ENCODE data around the gene ACADSB.
A peak's percentile ranks its signal among the peaks of the same experiment; 100 is the strongest.

Gene ACADSB
- total RNA-seq = 9.7 to 39.6 (median 23.0) reads per million in 18 experiments

- DNase-seq = peak; percentile 97 to 98
Observed at GRCh38 chr10:123008355-123009104, at the start of gene ACADSB, which contains the start of gene IKZF5. Gene ACADSB, plus strand, starts transcription at chr10:123009006. Its CDS starts 24 bp downstream, at chr10:123009030. Gene IKZF5, minus strand, starts transcription at chr10:123008795. Its CDS starts 10,170 bp downstream, at chr10:122998625.

GRCh38 chr10:122962405-122962804 is 46.4 kb upstream of the ACADSB start:
- DNase-seq = peak in 1 of 2 donors; percentile 18

DNA sequence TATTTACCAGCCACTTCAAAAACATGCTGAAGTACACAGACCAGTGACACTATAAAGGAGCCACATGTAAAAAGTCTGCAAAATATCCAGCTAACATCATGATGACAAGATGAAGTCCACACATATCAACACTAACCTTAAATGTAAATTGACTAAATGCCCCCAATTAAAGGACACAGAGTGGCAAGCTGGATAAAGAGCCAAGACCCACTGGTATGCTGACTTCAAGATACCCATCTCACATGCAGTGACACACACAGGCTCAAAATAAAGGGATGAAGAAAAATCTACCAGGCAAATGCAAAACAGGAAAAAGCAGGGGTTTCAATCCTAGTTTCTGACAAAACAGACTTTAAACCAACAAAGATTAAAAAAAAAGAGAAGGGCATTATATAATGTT is 41.9 kb upstream of the ACADSB start:
- DNase-seq = no peak

DNA sequence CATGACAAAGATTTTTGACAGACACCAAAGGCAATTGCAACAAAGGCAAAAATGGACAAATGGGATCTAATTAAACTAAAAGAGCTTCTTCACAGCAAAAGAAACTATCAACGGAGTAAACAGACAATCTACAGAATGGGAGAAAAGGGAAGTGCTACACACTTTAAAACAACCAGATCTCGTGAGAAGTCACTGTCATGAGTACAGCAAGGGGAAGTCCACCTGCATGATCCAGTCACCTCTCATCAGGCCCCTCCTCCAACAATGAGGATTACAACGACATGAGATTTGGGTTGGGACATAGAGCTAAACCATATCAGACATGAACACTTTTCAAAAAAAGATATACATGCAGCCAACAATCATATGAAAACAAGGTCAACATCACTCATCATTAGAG is 40.1 kb upstream of the ACADSB start:
- DNase-seq = no peak

DNA sequence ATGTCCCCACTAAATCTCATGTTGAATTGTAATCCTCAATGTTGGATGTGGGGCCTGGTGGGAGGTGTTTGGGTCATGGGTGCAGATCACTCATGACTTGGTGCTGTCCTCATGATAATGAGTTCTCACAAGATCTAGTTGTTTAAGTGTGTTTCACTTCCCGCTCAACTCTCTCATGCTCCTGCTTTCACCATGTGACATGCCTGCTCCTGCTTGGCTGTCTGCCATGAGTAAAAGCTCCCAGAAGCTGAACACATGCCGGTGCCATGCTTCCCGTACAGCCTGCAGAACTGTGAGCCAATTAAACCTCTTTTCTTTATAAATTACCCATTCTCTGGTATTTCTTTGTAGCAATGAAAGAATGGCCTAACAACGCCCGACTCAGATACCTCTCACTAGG is 34.8 kb upstream of the ACADSB start:
- peak; percentile 36 to 64 for DNase-seq

DNA sequence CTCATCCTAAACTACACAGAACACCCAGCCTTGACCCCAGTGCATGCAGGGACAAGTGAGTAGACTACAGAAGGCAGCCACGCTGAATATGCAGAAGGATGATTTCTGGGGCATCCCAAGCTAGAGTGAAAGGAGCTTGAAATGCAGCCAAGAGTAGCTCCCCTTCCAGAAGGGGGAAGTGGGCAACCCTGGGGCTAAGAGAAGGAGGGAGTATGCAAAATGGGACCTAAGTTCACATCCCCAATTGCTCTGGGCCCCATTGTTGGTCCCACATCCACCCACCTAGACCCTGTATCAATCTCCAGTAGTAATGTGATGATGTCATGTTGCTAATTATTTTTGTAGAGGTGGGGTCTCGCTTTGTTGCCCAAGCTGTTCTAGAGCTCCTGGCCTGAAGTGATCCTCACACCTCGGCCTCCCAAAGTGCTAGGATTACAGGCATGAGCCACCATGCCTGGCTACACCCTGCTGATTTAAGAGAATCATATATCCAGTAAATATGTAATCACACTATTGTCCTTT is 34.2 kb upstream of the ACADSB start:
- no peak for DNase-seq

DNA sequence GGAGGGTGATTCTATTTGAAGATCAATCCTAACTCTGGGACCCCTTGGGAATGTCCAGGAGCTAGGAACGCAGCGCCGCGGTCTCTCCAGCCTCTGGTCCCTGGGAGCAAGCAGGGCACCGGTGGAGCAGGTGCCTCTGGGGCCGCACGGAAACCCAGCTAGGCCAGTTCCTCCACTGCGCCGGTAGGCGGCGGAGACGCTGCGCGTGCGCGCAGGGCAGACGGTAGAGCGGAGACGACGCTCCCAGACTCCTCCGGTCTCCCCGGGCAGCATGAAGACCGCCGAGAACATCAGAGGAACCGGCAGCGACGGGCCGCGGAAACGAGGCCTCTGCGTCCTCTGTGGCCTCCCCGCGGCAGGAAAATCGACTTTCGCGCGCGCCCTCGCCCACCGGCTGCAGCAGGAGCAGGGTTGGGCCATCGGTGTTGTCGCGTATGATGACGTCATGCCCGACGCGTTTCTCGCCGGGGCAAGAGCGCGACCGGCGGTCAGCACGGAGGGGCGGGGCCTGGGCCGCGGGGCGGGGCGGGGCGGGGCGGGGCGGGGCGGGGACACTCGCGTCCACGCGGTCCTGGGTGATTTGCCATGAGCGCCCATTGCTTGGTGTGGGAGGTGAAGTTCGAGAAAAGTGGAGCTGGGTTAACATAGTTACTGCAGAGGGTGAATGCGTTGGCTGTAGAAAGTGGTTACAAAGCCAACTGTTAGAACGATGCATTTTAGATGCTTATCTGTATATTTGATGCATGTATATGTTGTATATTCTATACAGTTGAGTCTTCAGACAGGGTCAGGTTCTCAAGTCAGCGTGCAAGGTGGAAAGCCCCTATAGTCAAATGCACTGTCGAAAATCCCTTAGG is 28.4 kb upstream of the ACADSB start, which contains the start of gene PSTK:
TSS of gene PSTK (plus strand) at position 193 of the 857 bp plus-strand sequence. CDS start at position 272, 79 bp downstream.
- DNase-seq = peak; percentile 88 to 95

- DNase-seq = peak; percentile 14 to 35
Observed at GRCh38 chr10:122981066-122981464, 27.7 kb upstream of the ACADSB start.

GRCh38 chr10:122983898-122984297 is 24.9 kb upstream of the ACADSB start:
- DNase-seq = no peak

DNA sequence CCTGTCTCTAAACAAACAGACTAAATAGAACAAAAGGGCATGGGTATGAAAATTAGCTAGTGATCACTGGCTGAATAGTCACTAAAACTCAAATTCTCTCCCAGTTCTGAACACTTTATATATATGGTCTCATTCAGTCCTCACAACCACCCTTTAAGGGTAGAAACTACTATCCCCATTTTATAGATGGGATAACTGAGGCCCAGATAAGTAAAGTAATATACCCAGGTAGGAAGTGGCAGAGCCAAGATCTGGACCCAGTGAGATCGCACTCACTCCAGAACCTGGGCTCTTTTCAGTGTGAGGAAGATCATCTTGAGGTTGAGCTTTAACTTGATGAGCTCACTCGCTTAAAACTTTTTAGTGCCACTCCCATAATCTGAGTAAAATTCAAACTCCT is 24.1 kb upstream of the ACADSB start:
- no peak for DNase-seq

- no peak for DNase-seq
Observed at GRCh38 chr10:122986335-122986734, 22.5 kb upstream of the ACADSB start.

DNA sequence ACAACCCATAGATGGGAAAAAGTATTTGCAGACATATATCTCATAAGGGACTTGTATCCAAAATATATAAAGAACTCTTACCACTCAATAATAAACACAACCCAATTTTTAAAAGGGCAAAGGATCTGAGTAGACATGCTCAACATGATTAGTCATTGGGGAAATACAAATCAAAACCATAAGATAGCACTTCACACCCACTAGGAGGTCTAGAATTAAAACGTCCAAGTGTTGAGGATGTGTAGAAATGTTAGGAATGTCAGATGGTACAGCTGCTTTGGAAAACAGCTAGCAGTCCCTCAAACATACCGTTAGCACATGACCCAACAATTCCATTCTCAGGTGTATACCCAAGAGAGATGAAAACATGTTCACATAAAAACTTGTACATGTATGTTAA is 20.3 kb upstream of the ACADSB start:
- DNase-seq = no peak

GRCh38 chr10:122990278-122990677 is 18.5 kb upstream of the ACADSB start:
- no peak for DNase-seq

DNA sequence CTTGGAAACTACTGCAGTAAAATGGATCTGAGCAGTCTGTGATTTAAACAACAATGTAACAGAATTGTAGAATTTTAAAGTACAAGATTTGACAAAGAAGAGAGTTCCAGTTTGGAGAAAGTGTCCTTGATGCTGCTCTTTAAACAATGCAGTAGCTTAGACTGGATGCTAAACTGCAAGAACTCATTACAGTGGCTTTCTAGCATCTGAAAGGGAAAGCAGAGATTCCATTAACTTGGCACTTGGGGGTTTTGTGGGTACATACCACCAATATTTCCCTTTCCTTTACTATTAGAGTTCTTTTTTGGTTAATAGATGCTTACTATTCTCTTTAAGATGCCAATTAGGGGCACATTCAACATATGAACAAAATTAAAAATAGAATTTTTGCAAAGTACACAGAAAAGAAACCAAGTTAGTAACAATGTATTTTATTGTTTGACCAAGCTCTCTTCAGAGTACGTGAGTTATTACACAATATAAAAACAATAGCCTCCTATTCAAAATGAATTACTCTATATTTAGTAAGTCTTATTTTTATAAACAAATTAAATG is 16.7 kb upstream of the ACADSB start:
- no peak for DNase-seq

- DNase-seq = no peak
Observed at GRCh38 chr10:122993797-122994336, 14.9 kb upstream of the ACADSB start.

GRCh38 chr10:122995936-122996335 is 12.9 kb upstream of the ACADSB start:
- DNase-seq = no peak

- DNase-seq = no peak
Observed at GRCh38 chr10:122997864-122998263, 10.9 kb upstream of the ACADSB start.

DNA sequence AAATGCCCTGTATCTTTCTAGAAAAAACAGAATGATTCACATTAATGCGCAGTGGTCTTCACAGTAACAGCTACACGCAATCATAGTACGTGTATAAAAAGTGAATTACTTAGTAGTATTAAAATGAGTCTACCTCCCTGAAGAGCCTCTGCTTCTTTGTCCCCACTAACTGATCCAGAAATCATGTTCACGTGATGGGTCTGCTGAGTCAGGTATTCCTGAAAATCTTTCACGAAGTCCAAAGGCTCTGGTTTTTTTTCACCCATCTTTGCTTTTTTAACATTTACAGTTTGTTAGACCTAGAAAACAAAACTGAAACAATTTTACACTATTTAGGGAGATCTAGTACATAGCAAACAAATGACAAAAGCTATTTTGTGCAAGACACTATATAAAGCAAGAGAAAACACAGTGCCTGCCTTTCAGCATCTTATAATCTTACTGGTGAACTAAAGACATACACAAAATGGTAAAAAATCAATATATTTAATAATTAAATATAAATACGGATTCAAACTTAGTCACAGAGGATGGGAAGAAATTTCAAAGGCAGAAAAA is 10.4 kb upstream of the ACADSB start:
- DNase-seq = no peak

- DNase-seq = no peak
Observed at GRCh38 chr10:122998934-122999333, 9.9 kb upstream of the ACADSB start.

DNA sequence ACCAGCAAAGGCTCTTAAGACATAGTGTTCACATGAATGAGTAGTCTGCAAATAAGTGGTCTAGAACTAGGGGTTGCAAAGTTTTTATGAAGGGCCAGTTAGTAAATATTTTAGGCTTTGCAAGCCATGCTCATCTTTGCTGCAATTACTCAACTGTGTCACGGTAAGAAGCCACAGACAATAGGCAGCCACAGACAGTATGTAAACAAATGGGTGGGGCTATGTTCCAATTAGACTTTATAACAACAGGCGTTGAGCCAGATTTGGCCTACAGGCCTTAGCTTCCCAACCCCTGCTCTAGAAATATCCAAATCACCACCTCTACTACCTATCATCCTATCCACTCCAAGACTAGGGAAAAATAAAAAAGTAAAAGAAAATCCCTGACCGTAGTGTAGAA is 9.5 kb upstream of the ACADSB start:
- no peak for DNase-seq

- DNase-seq = no peak
Observed at GRCh38 chr10:123000155-123000554, 8.7 kb upstream of the ACADSB start.

DNA sequence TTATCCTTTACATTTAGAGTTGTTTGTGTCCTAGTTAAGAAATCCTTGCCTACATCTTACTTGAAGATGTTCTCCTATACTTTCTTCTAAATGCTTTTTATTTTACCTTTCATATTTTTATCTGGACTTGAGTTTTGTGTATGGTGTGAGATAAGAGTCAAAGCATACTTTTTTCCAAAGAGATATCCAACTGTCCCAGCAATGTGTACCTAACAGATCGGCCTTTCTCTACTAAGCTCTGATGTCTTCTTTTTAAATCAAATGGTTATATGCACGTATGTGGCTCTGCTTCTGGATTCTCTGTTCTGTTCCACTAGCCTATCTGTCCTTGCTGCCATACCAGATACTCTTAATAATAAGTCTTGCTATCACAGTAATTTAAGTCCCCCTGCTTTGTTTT is 7.4 kb upstream of the ACADSB start:
- DNase-seq = no peak
